Stimulated activated CD8-positive, alpha-beta memory T cell treated with anti-CD3 and anti-CD28 coated beads, Interleukin-7, amount 100 ng/mL, for 24 hours (primary cell): Measurements from ENCODE around the gene LMNB1.
"Not testable (repeated sequence)": the region's sequence is repeated elsewhere in the genome, so short reads cannot be mapped to it uniquely, and the experiment has no call there.

Source experiments
- DNase-seq: peaks from one replicate; pipeline ENCODE4 v3.0.0-alpha.2; 2020; ENCODE audit warnings: low read depth

LMNB1 gene

GRCh38 chr5:126778675-126779403 lies 1.9 kb downstream of the LMNB1 start:
- no peak for DNase-seq

DNA sequence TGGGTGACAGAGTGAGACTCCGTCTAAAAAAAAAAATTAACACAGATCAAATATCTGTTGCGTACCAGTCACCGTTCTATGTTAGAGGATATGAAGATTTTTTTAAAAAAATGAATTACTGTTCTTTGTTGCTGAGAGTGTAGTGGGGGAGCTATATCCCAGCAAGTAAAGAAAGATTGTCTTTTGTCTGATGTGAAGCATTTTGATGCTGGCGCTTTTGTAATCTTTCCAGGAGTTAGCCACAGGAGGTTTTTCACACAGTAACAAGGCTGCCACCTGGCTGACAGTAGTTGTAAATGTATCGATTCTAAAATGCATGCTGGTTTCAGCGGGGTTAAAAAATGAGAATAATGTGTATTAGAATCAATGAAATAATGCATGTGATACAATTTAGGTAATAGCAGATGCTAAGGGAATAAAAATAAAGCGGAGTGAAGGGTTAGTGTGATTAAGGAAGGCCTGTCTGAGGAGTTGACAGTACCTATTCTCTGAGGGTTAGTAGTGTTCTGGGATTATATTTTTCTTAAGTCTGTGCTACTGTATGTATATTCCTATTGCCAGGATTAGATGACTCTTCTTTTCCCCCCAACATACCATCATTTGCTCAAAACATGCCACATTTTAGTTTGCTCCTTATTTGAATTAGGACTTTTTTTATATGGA lies 3.4 kb downstream of the LMNB1 start:
- DNase-seq, result no peak

GRCh38 chr5:126788409-126788808 lies 11.5 kb downstream of the LMNB1 start:
- not testable (repeated sequence) for DNase-seq

DNA sequence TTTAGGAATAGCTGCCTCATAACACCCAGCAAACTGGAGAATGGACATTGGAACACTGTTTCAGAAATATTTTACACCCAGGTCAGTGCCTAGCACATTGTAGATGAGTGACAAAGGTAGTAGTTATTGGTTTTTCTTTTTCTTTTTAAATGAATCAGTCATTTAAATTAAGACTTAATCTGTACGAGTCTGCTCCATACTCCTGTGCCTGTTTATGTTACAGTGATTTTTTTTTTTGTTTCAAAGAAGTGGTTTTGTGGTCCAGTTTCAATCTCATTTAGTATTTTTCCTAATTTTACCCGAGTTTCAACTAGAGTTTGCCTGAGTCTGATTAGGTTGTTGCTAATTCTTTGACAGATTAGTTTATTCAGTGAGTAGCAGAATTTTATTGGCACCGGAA lies 16.2 kb downstream of the LMNB1 start:
- no peak for DNase-seq

DNA sequence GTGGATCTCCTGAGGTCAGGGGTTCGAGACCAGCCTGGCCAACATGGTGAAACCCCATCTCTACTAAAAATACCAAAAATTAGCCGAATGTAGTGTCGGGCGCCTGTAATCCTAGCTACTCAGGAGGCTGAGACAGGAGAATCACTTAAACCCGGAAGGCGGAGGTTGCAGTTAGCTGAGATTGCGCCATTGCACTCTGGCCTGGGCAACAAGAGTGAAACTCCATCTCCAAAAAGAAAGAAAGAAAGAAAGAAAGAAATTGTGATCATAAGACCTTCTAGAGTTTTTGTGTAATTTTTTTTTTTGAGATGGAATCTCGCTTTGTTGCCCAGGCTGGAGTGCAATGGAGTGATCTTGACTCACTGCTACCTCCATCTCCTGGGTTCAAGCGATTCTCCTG lies 16.7 kb downstream of the LMNB1 start:
- DNase-seq, result not testable (repeated sequence)

- no peak for DNase-seq
Measured at GRCh38 chr5:126794157-126794828, 17.4 kb downstream of the LMNB1 start.

DNA sequence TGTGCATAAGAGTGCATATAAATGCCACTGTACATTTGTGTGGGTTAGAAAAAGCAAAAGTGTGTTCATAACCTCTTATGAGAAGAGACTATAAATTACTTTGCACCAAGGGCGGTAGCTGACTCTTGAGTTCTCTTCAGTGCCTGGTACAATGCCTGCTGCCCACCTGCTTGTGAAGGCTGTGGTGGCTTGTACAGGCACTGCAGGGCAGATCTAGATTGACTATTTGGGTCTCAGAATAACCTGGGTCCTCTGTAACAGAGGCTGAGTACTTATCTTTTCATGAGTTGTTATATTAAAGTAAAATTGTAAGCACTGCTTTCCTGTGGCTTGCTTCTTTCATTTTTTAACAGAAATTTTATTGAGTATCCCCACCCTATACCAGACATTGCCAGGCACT lies 22.8 kb downstream of the LMNB1 start:
- DNase-seq, result no peak

DNA sequence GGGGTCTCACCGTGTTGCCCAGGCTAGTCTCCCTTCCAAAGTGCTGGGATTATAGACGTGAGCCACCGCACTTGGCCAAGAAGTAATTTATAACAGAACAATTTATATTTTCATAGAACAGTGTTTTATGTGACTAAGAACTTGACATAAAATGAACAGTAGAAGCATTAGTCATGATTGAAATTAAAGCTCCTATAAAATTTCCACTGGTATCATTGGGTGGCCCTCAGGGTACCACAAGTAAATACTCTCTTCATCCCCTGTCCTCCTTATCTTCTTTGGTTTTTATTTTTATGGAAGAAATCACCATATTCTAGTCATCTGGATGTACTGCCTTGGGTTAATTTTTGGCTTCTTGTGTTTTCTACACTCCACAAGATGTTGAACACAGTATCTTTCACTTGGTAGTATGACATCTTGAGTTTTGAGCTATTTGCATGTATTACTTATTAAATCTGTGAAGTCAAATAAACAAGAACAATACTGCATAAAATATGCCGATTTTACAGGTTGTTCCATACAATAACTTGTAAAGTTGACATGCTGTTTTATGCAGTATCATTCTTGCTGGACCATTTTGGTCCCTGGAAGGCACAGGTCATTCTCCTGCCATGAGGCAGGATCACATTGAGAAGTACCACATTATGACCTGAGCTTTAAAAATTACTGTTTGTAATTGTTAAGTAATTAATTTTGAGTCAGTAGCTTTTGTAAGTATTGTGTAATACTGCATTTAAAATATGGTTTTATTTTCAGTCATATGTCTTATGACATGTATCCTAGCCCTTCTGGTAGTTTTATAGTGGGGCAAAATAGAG lies 24.4 kb downstream of the LMNB1 start:
- no peak for DNase-seq

DNA sequence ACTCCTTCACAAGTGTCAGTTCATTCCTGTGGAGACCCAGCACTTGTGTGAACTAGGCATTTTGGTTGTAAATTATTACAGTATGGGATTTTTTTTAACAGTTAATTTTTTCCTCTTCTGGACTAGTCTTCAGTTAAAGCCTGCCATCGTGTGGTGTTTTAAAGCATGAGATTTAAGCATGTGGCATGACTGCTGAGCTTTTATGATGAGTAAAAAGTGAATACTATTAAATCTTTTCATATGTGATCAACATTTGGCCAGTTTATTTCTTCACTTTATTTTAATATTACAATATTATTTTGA lies 25.0 kb downstream of the LMNB1 start:
- no peak for DNase-seq

GRCh38 chr5:126805063-126805462 lies 28.1 kb downstream of the LMNB1 start:
- DNase-seq, result no peak

DNA sequence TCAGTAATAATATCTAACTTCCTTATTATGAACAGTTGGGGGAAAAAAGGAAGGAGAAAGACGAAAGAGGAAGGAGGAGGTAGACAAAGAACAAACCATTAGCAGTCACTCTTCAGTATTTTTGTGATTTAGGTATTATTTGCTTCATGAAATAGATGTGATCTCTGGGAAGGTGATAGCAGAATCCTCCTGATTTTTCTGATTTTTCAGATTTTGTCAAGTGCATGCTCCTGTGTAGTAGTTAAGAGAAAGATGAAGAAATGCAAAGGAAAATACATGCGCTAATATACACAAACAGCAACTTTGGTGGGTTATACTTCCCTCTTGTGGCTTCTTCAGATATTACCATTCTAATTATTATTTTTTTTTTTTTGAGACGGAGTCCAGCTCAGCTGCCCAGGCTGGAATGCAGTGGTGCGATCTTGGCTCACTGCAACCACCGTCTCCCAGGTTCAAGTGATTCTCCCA lies 31.6 kb downstream of the LMNB1 start:
- no peak for DNase-seq

DNA sequence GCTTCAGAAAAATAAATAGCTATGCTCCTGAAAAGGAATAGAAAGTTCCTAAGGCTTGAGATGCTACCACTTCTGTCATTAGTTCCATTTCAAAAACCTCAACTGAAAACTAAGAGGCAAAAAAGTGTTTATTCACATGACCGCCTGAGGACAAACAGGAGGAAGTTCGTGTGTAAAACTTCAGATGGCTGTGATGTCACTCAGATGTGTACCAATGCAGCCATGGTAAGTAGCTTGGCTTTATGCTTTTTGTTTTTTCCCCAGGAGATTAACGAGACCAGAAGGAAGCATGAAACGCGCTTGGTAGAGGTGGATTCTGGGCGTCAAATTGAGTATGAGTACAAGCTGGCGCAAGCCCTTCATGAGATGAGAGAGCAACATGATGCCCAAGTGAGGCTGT lies 33.0 kb downstream of the LMNB1 start:
- DNase-seq, result no peak

- DNase-seq, result no peak
Measured at GRCh38 chr5:126810596-126811380, 33.9 kb downstream of the LMNB1 start.

- no peak for DNase-seq
Measured at GRCh38 chr5:126811515-126812198, 34.7 kb downstream of the LMNB1 start.

DNA sequence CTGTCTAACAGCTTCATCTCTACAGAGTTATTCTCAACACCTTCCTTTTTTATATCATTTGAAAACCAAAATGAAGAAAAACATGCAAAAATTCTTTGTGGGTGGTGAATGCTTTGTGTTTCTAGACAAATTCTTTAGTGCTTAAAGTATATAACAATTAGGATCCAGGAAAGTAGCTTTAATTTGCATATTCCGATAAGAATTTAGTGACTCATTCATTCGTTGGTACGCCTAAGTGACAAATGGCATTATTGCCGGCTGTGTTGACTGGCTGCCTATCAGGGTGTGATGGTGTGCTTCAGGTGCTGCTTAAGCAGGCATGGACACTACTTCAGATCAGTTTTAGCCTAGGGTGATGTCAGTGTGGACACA lies 35.2 kb downstream of the LMNB1 start:
- no peak for DNase-seq

GRCh38 chr5:126813799-126814198 lies 36.9 kb downstream of the LMNB1 start:
- not testable (repeated sequence) for DNase-seq

DNA sequence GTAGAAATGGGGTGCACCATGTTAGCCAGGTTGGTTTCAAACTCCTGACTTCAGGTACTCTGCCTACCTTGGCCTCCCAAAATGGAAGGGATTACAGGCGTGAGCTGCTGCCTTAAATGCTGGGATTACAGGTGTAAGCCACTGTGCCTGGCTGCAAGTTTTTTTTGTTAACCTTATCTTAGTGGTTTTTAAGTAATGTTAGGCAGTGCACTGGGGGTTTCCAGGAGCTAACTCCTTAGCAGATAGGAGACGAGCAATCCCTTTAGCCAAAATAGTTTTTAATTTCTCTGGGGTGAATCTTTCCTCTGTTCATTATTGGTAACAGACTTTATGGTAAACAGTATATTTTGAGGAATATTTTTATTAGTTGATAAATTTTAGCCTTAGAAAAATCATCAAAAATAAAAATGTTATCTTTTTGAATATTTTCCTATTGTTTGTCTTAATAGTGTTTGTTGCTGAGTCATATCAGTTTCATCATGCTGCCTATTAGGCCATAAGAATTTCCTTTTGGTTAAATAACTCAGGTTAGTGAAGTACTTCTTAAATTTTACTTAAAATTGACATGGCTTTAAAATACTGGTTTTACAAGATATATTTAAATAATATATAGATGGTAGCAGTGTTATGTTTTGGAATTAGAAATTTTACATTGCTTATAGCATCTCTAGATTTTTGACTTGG lies 37.9 kb downstream of the LMNB1 start:
- DNase-seq, result no peak

DNA sequence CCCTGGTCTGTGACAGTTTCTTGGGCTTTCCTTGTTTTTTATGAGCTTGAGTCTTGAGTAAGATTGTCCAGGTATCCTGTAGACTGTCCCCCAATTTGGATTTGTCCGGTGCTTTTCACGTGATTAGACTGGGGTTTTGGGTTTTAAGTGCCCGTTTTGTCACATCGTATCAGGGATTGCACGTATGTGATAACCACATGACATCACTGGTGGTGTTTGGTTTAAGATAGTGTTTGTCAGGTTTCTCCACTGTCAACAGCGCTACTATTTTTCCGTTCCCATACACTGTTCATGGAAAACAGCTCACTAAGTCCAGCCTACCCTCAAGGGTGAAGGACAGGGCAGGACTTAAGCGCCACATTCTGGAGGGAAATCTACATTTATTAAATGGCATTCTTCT lies 39.7 kb downstream of the LMNB1 start:
- no peak for DNase-seq

GRCh38 chr5:126818736-126819135 lies 41.8 kb downstream of the LMNB1 start:
- DNase-seq, result no peak

- no peak for DNase-seq
Measured at GRCh38 chr5:126819253-126819652, 42.3 kb downstream of the LMNB1 start.
